ENCODE data around the gene MDN1. TPM values are rescaled to one million over a fixed set of nuclear protein-coding genes. Genes with fewer than 3 reads are reported as not detected.

MDN1 gene
- total and polyA plus RNA-seq, 2 of the 13 experiments (the other 11 are each of a cell fraction or from before 2014, with no cell fraction given): 18.8 to 52.9 TPM

DNA sequence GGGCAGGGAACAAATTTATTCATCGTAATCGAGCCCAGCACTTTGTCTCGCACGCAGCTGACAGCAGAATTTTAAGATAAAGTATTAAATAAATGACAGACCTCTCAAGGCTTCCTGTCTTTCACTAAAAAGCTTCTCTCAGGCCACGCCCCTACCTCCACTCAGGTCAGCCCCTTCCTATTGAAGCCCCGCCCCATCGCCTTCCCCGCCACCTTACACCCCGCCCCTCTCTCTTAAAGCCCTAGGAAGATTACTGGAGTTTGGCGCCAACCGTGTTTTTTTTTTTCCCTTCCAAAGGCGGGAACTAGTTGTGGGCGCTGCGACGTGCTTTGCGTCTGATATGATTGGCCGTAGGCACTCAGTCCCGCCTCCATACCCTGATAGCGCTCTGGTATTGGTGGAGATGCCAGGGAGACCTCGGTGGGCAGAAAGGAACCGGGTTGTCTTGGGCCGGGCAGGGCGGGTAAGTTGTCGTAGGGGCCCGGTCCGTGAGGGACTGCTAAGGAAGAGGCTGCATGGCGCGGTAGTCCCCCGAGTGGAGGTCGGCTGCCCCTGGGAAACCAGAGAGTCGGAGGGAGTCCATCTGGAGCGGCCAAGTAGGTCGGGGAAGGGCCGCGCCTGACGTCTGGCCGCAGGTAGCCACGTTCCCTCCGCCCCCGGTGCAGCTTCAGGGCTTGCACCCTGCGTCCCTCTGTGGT, 10.0 kb upstream of the MDN1 start, which contains the start of gene CASP8AP2 (continued):
- TF ChIP-seq, protein P1, sequence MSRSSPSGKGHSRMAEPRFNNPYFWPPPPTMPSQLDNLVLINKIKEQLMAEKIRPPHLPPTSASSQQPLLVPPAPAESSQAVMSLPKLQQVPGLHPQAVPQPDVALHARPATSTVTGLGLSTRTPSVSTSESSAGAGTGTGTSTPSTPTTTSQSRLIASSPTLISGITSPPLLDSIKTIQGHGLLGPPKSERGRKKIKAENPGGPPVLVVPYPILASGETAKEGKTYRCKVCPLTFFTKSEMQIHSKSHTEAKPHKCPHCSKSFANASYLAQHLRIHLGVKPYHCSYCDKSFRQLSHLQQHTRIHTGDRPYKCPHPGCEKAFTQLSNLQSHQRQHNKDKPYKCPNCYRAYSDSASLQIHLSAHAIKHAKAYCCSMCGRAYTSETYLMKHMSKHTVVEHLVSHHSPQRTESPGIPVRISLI (CRISPR knock-in tag; IDR thresholded peaks at IDR 0.05; ENCODE audit: borderline replicate concordance): peak; percentile 100
- TF ChIP-seq CBFB (CRISPR knock-in tag; IDR thresholded peaks at IDR 0.05) (0 out of 2 replicates have a peak, but pooled peaks have one; percentile 33), ZNF589 (CRISPR knock-in tag; conservative IDR thresholded peaks at IDR 0.05) (peak; percentile 63; the same call in 1 of the 2 replicates), MYNN (CRISPR knock-in tag; IDR thresholded peaks at IDR 0.05; ENCODE audit: low read depth) (no peak), BCL6 (CRISPR knock-in tag; IDR thresholded peaks at IDR 0.05) (no peak), RFX3 (CRISPR knock-in tag; IDR thresholded peaks at IDR 0.05) (no peak), ZNF451 (CRISPR knock-in tag; IDR thresholded peaks at IDR 0.05) (no peak), FOXA3 (CRISPR knock-in tag; IDR thresholded peaks at IDR 0.05) (no peak), ZNF24 (IDR thresholded peaks at IDR 0.05) (no peak), ZNF558 (CRISPR knock-in tag; IDR thresholded peaks at IDR 0.05; ENCODE audit: borderline replicate concordance) (no peak; the same call in 1 of the 2 replicates), MTA3 (CRISPR knock-in tag; IDR thresholded peaks at IDR 0.05) (no peak), SRF (IDR thresholded peaks at IDR 0.05; ENCODE audit: low read depth, low read length) (peak; percentile 49; the same call in 1 of the 2 replicates), POLR2A (IDR thresholded peaks at IDR 0.05; ENCODE audit: insufficient read depth in 1 of 2, low read depth in 2 of 2, low read length in 2 of 2) (peak; percentile 60 to 81), ZNF496 (CRISPR knock-in tag; IDR thresholded peaks at IDR 0.05; ENCODE audit: insufficient replicate concordance) (no peak), ETV6 (CRISPR knock-in tag; conservative IDR thresholded peaks at IDR 0.05) (0 out of 2 replicates have a peak, but pooled peaks have one; percentile 66), TBL1XR1 (IDR thresholded peaks at IDR 0.05; ENCODE audit: borderline replicate concordance, low read length, partially characterized antibody) (no peak), PTBP1 (IDR thresholded peaks at IDR 0.05; ENCODE audit: low read depth, low read length, poor library complexity, severe bottlenecking) (peak; percentile 25), MXI1 (IDR thresholded peaks at IDR 0.05; ENCODE audit: borderline replicate concordance, low read depth, low read length) (peak; percentile 50; the same call in 1 of the 3 replicates)
- TF ChIP-seq, protein P2, sequence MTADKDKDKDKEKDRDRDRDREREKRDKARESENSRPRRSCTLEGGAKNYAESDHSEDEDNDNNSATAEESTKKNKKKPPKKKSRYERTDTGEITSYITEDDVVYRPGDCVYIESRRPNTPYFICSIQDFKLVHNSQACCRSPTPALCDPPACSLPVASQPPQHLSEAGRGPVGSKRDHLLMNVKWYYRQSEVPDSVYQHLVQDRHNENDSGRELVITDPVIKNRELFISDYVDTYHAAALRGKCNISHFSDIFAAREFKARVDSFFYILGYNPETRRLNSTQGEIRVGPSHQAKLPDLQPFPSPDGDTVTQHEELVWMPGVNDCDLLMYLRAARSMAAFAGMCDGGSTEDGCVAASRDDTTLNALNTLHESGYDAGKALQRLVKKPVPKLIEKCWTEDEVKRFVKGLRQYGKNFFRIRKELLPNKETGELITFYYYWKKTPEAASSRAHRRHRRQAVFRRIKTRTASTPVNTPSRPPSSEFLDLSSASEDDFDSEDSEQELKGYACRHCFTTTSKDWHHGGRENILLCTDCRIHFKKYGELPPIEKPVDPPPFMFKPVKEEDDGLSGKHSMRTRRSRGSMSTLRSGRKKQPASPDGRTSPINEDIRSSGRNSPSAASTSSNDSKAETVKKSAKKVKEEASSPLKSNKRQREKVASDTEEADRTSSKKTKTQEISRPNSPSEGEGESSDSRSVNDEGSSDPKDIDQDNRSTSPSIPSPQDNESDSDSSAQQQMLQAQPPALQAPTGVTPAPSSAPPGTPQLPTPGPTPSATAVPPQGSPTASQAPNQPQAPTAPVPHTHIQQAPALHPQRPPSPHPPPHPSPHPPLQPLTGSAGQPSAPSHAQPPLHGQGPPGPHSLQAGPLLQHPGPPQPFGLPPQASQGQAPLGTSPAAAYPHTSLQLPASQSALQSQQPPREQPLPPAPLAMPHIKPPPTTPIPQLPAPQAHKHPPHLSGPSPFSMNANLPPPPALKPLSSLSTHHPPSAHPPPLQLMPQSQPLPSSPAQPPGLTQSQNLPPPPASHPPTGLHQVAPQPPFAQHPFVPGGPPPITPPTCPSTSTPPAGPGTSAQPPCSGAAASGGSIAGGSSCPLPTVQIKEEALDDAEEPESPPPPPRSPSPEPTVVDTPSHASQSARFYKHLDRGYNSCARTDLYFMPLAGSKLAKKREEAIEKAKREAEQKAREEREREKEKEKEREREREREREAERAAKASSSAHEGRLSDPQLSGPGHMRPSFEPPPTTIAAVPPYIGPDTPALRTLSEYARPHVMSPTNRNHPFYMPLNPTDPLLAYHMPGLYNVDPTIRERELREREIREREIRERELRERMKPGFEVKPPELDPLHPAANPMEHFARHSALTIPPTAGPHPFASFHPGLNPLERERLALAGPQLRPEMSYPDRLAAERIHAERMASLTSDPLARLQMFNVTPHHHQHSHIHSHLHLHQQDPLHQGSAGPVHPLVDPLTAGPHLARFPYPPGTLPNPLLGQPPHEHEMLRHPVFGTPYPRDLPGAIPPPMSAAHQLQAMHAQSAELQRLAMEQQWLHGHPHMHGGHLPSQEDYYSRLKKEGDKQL (CRISPR knock-in tag; IDR thresholded peaks at IDR 0.05; ENCODE audit: low read depth): no peak
- TF ChIP-seq, protein P3, sequence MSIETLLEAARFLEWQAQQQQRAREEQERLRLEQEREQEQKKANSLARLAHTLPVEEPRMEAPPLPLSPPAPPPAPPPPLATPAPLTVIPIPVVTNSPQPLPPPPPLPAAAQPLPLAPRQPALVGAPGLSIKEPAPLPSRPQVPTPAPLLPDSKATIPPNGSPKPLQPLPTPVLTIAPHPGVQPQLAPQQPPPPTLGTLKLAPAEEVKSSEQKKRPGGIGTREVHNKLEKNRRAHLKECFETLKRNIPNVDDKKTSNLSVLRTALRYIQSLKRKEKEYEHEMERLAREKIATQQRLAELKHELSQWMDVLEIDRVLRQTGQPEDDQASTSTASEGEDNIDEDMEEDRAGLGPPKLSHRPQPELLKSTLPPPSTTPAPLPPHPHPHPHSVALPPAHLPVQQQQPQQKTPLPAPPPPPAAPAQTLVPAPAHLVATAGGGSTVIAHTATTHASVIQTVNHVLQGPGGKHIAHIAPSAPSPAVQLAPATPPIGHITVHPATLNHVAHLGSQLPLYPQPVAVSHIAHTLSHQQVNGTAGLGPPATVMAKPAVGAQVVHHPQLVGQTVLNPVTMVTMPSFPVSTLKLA (IDR thresholded peaks at IDR 0.05): peak; percentile 16; the same call in 1 of the 2 replicates
- TF ChIP-seq, protein P4, sequence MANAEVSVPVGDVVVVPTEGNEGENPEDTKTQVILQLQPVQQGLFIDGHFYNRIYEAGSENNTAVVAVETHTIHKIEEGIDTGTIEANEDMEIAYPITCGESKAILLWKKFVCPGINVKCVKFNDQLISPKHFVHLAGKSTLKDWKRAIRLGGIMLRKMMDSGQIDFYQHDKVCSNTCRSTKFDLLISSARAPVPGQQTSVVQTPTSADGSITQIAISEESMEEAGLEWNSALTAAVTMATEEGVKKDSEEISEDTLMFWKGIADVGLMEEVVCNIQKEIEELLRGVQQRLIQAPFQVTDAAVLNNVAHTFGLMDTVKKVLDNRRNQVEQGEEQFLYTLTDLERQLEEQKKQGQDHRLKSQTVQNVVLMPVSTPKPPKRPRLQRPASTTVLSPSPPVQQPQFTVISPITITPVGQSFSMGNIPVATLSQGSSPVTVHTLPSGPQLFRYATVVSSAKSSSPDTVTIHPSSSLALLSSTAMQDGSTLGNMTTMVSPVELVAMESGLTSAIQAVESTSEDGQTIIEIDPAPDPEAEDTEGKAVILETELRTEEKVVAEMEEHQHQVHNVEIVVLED (CRISPR knock-in tag; IDR thresholded peaks at IDR 0.05; ENCODE audit: borderline replicate concordance): peak; percentile 98

Measured in HepG2 (cell line).